MV-4-11 (cell line): ENCODE measurements around the gene EIF4EBP2.
A peak's percentile ranks its signal among the peaks of the same experiment; 100 is the strongest.

Experiments used
- DNase-seq: peaks from one replicate; lab custom pipeline; 2025; lab: John Stamatoyannopoulos, UW

EIF4EBP2 gene

GRCh38 chr10:70432561-70433263 is 28.8 kb downstream of the EIF4EBP2 start:
- DNase-seq = no peak

- DNase-seq = no peak
Observed at GRCh38 chr10:70433581-70434280, 29.8 kb downstream of the EIF4EBP2 start.

DNA sequence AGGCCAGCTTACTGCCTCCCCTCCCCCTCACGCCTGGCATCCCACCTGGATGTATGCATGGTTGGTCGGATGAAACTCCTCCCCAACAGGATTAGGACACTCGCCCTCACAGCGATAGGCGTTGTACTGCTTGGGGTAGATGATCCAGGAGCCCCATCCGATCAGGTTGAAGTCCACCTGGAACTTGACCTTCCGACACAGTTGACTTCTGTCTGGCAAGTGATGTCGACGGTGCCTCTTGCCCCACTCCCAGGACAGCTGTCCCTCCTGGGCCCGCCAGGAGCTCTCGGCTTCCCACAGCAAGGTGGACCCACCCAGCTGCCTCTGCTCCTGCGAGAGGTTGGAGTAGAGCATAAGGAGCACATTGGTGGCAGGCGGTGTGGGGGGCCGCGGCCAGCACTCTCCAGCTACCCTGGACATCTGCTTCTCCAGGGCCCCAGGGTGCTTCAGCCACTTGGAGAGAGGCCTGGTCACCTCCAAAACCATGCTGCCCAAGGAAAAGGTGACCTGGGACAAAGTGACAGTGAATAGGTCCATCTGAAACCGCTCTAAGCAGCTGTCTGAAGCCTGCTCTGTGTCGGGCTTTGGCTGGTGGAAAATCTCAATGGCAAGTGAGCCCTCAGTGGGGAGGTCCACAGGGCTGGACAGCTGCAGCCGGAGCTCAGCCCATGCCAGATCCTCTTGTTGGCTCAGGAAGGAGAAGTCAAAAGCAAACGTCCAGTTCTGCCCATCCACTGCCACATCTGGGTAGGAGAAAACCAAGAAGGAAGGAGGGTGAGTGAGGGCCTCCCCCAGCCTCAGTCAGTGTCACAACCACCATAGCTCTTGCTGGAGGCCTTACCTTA is 31.5 kb downstream of the EIF4EBP2 start:
- DNase-seq = no peak

GRCh38 chr10:70437721-70438120 is 33.8 kb downstream of the EIF4EBP2 start:
- no peak for DNase-seq

GRCh38 chr10:70440296-70441160 is 36.6 kb downstream of the EIF4EBP2 start:
- no peak for DNase-seq

DNA sequence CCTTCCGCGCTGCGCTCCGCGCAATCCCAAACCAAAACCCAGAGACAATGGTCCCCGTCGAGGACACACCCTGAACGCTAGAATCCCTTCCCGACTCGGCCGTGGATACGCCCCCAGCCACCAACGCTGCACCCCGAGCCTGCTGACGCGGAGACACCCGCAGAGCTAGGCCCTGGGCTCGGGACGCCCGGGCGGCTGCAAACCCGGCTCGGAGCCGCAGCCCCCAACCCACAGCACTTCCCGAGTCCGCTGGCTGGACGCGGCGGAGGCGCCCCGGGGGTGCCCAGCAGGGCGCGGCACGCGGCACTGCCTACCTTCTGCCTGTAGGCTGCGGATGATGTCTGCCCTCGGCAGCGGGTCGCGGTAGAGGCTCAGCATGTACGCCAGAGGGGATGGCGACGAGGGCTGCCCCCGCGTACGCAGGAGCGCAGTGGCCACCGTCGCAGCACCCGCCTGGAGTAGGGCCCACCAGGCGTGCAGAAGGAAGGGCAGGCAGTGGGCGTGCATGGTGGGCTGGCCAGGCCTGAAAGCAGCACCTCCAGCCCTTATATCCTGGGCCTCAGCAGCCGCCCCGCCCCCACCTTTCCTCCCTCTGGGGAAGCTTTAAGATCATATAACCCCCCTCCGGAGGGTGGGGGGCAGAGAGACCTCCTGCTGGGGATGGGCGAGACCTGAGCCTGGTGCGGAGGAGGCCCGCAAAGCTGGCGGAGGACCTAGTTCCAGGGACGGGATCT is 37.4 kb downstream of the EIF4EBP2 start, which contains the start of gene NODAL:
NODAL (minus strand) TSS at position 521 of the 734 bp plus-strand sequence; CDS start at position 507, 14 bp downstream.
- DNase-seq = no peak

DNA sequence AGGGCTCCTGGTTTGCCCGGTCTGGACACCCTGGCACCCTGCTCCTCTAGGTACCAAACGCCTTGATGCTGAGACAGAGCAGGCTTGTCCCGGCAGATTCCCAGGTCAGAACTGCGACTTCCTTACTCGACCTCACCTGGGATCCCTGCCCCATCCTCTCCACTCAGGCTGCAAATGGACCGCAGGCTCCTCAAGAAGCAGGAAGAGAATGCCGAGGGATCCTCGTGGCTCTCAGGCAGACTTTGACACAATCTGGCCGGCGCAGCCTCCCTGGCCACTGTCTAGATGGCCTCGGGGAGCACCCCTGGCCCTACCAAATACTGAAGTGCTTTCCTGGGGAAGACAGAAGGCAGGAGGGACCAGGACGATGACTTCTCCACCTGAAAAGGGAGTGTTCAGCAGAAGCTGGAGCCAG is 38.0 kb downstream of the EIF4EBP2 start:
- DNase-seq = no peak

DNA sequence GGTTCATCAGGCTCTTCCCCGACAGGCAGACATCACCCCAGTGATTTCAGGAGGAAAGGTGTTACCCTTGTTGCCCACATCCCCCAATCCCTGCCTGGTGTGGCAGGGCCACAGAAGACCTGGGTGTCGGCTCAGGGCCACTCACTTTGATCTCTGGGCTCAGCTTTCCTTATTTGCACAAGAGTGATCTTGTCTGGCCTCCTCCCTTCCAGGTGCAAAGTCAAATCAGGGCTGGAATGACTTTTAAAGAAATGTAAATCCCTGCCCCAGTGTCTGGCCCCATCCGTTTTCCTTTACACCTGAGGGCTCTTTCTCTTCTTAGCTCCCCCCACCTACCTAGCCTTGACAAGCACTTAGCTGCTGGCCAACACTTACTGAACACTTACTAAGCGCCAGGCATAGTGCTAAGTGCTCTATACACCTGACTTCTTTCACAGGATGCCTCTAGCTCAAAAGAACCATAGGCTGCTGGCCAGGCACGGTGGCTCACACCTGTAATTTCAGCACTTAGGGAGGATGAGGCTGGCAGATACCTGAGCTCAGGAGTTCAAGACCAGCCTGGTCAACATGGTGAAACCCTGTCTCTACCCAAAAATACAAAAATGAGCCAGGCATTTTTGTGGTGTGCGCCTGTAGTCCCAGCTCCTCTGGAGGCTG is 38.5 kb downstream of the EIF4EBP2 start:
- no peak for DNase-seq

- no peak for DNase-seq
Observed at GRCh38 chr10:70444744-70445143, 40.8 kb downstream of the EIF4EBP2 start.

- no peak for DNase-seq
Observed at GRCh38 chr10:70445718-70446657, 42.0 kb downstream of the EIF4EBP2 start.

GRCh38 chr10:70448236-70448635 is 44.3 kb downstream of the EIF4EBP2 start:
- DNase-seq = no peak

GRCh38 chr10:70455213-70455630 is 51.3 kb downstream of the EIF4EBP2 start:
- no peak for DNase-seq

GRCh38 chr10:70456164-70456563 is 52.2 kb downstream of the EIF4EBP2 start:
- DNase-seq = no peak

- DNase-seq = no peak
Observed at GRCh38 chr10:70457759-70458305, 53.9 kb downstream of the EIF4EBP2 start.

GRCh38 chr10:70458329-70459060 is 54.5 kb downstream of the EIF4EBP2 start:
- peak; percentile 44 for DNase-seq

DNA sequence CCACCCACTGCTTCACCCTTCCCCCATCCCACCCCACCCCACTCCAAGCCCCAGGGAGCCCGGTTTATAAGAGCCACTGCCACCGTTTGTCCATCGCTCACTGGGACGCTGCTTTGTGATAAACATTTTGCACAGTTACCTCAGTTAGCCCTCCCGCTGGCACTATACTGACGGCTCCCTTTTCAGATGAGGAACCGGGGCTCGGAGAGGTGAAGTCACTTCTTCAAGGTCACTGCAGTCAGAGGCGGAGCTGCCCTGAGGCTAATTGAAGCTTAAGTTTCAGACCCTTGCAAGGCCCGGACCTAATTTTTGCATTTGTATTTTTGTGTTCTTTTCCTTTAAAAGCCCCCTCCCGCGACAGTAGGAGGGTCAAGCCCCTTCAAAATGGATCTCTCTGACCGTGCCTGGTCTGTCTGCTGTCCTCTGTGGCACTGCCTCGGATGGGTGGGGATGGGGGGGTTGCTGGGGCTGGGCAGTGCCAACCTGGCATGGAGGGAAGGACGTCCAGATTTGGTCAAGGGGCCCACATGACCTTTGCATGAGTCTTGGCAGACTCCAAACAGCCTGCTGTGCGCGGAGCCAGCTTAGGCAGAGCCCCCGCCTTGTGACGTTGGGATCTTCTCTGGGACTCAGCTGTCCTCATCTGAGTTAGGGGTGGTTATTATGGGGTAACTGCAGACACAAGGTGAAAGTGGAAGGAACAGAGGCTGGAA is 55.3 kb downstream of the EIF4EBP2 start:
- no peak for DNase-seq

- no peak for DNase-seq
Observed at GRCh38 chr10:70459774-70460490, 56.0 kb downstream of the EIF4EBP2 start.
